ENCODE data around the gene UBA7.

Gene UBA7

DNA sequence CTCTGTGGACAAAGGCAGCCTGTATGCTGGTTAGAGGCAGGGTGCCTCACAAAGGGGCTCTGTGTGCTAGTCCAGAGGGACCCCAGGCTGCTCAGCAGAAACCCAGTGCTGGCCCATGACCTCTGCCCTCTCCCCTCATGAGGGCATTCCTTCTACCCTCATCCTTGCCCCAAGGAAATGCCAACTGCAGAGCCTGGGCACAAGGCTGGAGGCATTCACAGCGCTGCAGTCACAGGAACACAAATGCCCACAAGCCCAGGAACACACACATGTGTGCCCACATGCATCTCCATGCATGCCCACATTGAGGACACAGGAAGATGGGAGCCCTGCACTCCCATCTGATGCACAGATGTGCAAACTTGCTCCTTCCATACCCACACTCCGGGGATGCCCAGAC is 6.9 kb downstream of the UBA7 start:
- H3K9me2 ChIP-seq (ENCODE audit: low read depth, low read length), result no peaks in the 10 kb centered on the region
- no peaks in the 10 kb centered on the region for H3K27me3 ChIP-seq (ENCODE audit: insufficient read depth, low read length)
- no peaks in the 10 kb centered on the region for H3F3A ChIP-seq (ENCODE audit: insufficient read depth, low read length)
- H3K4me1 ChIP-seq (ENCODE audit: insufficient read depth, low read length, severe bottlenecking), result peaks cover 25% of the 10 kb centered on the region
- H3K4me3 ChIP-seq (ENCODE audit: low read depth, low read length, poor library complexity, severe bottlenecking), result no peak overlapping the region
- no peaks in the 10 kb centered on the region for H3K9me3 ChIP-seq (ENCODE audit: low read length)
- no peaks in the 10 kb centered on the region for H3K36me3 ChIP-seq (ENCODE audit: insufficient read depth, low read length)
- no peak overlapping the region for H3K27ac ChIP-seq (ENCODE audit: low read depth, low read length, poor library complexity, severe bottlenecking)
- no peaks in the 10 kb centered on the region for H3K79me2 ChIP-seq (ENCODE audit: insufficient read depth, low read length)
- H3K4me2 ChIP-seq (ENCODE audit: low read length), result no peak overlapping the region
- H2AFZ ChIP-seq (ENCODE audit: low read length), result no peak overlapping the region
- no peak overlapping the region for H3K9ac ChIP-seq (ENCODE audit: low read length)
- H4K20me1 ChIP-seq (ENCODE audit: insufficient read depth, low read length), result no peaks in the 10 kb centered on the region
- TF ChIP-seq, protein P1, sequence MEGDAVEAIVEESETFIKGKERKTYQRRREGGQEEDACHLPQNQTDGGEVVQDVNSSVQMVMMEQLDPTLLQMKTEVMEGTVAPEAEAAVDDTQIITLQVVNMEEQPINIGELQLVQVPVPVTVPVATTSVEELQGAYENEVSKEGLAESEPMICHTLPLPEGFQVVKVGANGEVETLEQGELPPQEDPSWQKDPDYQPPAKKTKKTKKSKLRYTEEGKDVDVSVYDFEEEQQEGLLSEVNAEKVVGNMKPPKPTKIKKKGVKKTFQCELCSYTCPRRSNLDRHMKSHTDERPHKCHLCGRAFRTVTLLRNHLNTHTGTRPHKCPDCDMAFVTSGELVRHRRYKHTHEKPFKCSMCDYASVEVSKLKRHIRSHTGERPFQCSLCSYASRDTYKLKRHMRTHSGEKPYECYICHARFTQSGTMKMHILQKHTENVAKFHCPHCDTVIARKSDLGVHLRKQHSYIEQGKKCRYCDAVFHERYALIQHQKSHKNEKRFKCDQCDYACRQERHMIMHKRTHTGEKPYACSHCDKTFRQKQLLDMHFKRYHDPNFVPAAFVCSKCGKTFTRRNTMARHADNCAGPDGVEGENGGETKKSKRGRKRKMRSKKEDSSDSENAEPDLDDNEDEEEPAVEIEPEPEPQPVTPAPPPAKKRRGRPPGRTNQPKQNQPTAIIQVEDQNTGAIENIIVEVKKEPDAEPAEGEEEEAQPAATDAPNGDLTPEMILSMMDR (IDR thresholded peaks at IDR 0.05; ENCODE audit: low read length), result no peak
- no peak for TF ChIP-seq EZH2 (IDR thresholded peaks at IDR 0.05; ENCODE audit: borderline replicate concordance, low read length)

- no peaks in the 10 kb centered on the region for H3F3A ChIP-seq (ENCODE audit: insufficient read depth, low read length)
- peaks cover 25% of the 10 kb centered on the region for H3K4me1 ChIP-seq (ENCODE audit: insufficient read depth, low read length, severe bottlenecking)
- no peaks in the 10 kb centered on the region for H3K9me2 ChIP-seq (ENCODE audit: low read depth, low read length)
- H3K4me3 ChIP-seq (ENCODE audit: low read depth, low read length, poor library complexity, severe bottlenecking), result no peak overlapping the region
- no peaks in the 10 kb centered on the region for H3K27me3 ChIP-seq (ENCODE audit: insufficient read depth, low read length)
- H3K9ac ChIP-seq (ENCODE audit: low read length), result no peak overlapping the region
- no peak overlapping the region for H3K27ac ChIP-seq (ENCODE audit: low read depth, low read length, poor library complexity, severe bottlenecking)
- no peaks in the 10 kb centered on the region for H4K20me1 ChIP-seq (ENCODE audit: insufficient read depth, low read length)
- H3K79me2 ChIP-seq (ENCODE audit: insufficient read depth, low read length), result no peaks in the 10 kb centered on the region
- no peak overlapping the region for H3K4me2 ChIP-seq (ENCODE audit: low read length)
- H3K9me3 ChIP-seq (ENCODE audit: low read length), result no peaks in the 10 kb centered on the region
- H2AFZ ChIP-seq (ENCODE audit: low read length), result no peak overlapping the region
- H3K36me3 ChIP-seq (ENCODE audit: insufficient read depth, low read length), result no peaks in the 10 kb centered on the region
- TF ChIP-seq EZH2 (IDR thresholded peaks at IDR 0.05; ENCODE audit: borderline replicate concordance, low read length), result no peak
- TF ChIP-seq, protein P1 (IDR thresholded peaks at IDR 0.05; ENCODE audit: low read length), result no peak
Observed at GRCh38 chr3:49805897-49806701, 7.7 kb downstream of the UBA7 start.

- H3K4me1 ChIP-seq (ENCODE audit: insufficient read depth, low read length, severe bottlenecking), result peaks cover 25% of the 10 kb centered on the region
- no peak overlapping the region for H3K4me2 ChIP-seq (ENCODE audit: low read length)
- H3K27ac ChIP-seq (ENCODE audit: low read depth, low read length, poor library complexity, severe bottlenecking), result no peak overlapping the region
Observed at GRCh38 chr3:49805367-49805782, 8.4 kb downstream of the UBA7 start.

More at GRCh38 chr3:49805367-49805782, 8.4 kb downstream of the UBA7 start:
- Histone ChIP-seq H3K79me2 (ENCODE audit: insufficient read depth, low read length) (no peaks in the 10 kb centered on the region), H3K36me3 (ENCODE audit: insufficient read depth, low read length) (no peaks in the 10 kb centered on the region), H3K9ac (ENCODE audit: low read length) (no peak overlapping the region), H2AFZ (ENCODE audit: low read length) (no peak overlapping the region), H3K4me3 (ENCODE audit: low read depth, low read length, poor library complexity, severe bottlenecking) (no peak overlapping the region), H3K9me2 (ENCODE audit: low read depth, low read length) (no peaks in the 10 kb centered on the region), H3F3A (ENCODE audit: insufficient read depth, low read length) (no peaks in the 10 kb centered on the region), H4K20me1 (ENCODE audit: insufficient read depth, low read length) (no peaks in the 10 kb centered on the region), H3K27me3 (ENCODE audit: insufficient read depth, low read length) (no peaks in the 10 kb centered on the region), H3K9me3 (ENCODE audit: low read length) (no peaks in the 10 kb centered on the region)
- no peak for TF ChIP-seq EZH2 (IDR thresholded peaks at IDR 0.05; ENCODE audit: borderline replicate concordance, low read length)
- TF ChIP-seq, protein P1 (IDR thresholded peaks at IDR 0.05; ENCODE audit: low read length), result no peak

All from OCI-LY1 (cell line).